Ramos (cell line): Measurements from ENCODE around the gene FOXK2.

Experiments
- in situ Hi-C: fragments of 300-500 bp; cut with MboI; formaldehyde crosslinking; loops from one replicate; pipeline ENCODE4 v1.14.3; 2022; ENCODE audit warnings: low sequenced_read_pairs; ENCODE audit not compliant: unreplicated experiment

Gene FOXK2

GRCh38 chr17:82518826-82519810 lies at the start of gene FOXK2:
Gene FOXK2 (plus strand): TSS chr17:82519732. CDS start chr17:82519889, 157 bp downstream.
- in situ Hi-C loops, result no loop called here

GRCh38 chr17:82470065-82470464 lies 49.5 kb upstream of the FOXK2 start:
- in situ Hi-C loops, result no loop called here

GRCh38 chr17:82474223-82475010 lies 45.1 kb upstream of the FOXK2 start:
- in situ Hi-C loops, result no loop called here

GRCh38 chr17:82475458-82475857 lies 44.1 kb upstream of the FOXK2 start:
- in situ Hi-C loops, result no loop called here

GRCh38 chr17:82477934-82478333 lies 41.6 kb upstream of the FOXK2 start:
- in situ Hi-C loops, result no loop called here

- in situ Hi-C loops, result no loop called here
Measured at GRCh38 chr17:82479602-82480001, 39.9 kb upstream of the FOXK2 start.

GRCh38 chr17:82480318-82480717 lies 39.2 kb upstream of the FOXK2 start:
- in situ Hi-C loops, result no loop called here

GRCh38 chr17:82483204-82483660 lies 36.3 kb upstream of the FOXK2 start:
- in situ Hi-C loops, result no loop called here

GRCh38 chr17:82483836-82484235 lies 35.7 kb upstream of the FOXK2 start:
- in situ Hi-C loops, result no loop called here

GRCh38 chr17:82486231-82487094 lies 33.1 kb upstream of the FOXK2 start:
- in situ Hi-C loops, result no loop called here

- in situ Hi-C loops, result no loop called here
Measured at GRCh38 chr17:82487910-82488309, 31.6 kb upstream of the FOXK2 start.

GRCh38 chr17:82489117-82489516 lies 30.4 kb upstream of the FOXK2 start:
- in situ Hi-C loops, result no loop called here

- in situ Hi-C loops, result no loop called here
Measured at GRCh38 chr17:82489851-82490511, 29.6 kb upstream of the FOXK2 start.

- in situ Hi-C loops, result no loop called here
Measured at GRCh38 chr17:82490512-82491195, 28.9 kb upstream of the FOXK2 start.

- in situ Hi-C loops, result no loop called here
Measured at GRCh38 chr17:82491196-82491530, 28.4 kb upstream of the FOXK2 start.

GRCh38 chr17:82491533-82491932 lies 28.0 kb upstream of the FOXK2 start:
- in situ Hi-C loops, result no loop called here

GRCh38 chr17:82492643-82493225 lies 26.8 kb upstream of the FOXK2 start:
- in situ Hi-C loops, result no loop called here

- in situ Hi-C loops, result no loop called here
Measured at GRCh38 chr17:82493226-82493781, 26.2 kb upstream of the FOXK2 start.
